ENCODE measurements around the gene TMEM213. TPM values are rescaled to one million over a fixed set of nuclear protein-coding genes. Genes with fewer than 3 reads are reported as not detected.

Gene TMEM213
- total RNA-seq, 2 donors from 2014 or later, result 0.18 TPM; not detected in 1

- ATAC-seq (peak; percentile 69 to 81), DNase-seq (ENCODE audit: low spot score in 2 of 2) (no peak)
- H3K36me3 Mint-ChIP-seq, result peaks cover 12 to 18% of the 10 kb centered on the region in 2 donors
- H3K9me3 Mint-ChIP-seq, result peaks cover 6 to 13% of the 10 kb centered on the region in 2 donors
- no peak overlapping the region for H3K27ac Mint-ChIP-seq
These were observed 55.7 kb downstream of the TMEM213 start for GRCh38 chr7:138853448-138853847.

DNA sequence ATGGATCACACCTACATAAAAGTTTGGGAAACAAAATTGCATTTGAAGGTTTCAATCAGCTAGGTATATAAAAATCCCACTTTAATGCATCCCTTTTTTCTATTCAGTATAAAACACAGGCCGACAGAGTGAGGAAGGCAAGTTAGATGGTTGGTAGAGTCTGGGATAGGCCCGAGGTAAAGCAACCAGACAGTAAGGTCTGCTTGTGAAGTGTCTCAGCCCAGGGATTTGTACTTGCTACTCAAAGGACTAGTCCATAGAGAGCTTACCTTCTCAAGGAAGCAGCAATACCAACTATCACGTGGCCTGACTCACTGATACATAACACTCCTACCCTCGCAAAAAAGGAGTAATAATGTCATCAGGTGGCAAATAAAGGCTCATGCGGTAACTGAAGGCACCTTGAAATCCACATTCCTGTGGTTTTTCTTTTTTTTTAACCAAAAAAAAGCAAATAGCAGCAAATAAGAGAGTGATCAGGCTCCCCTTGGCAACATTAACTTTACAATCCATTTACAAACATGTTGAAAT, 56.4 kb downstream of the TMEM213 start:
- ATAC-seq (no peak), DNase-seq (ENCODE audit: low spot score in 2 of 2) (no peak)
- H3K9me3 Mint-ChIP-seq, result peaks cover 6 to 13% of the 10 kb centered on the region in 2 donors
- H3K27ac Mint-ChIP-seq, result no peak overlapping the region
- H3K36me3 Mint-ChIP-seq, result peaks cover 14 to 19% of the 10 kb centered on the region in 2 donors

GRCh38 chr7:138857728-138858127, 59.9 kb downstream of the TMEM213 start:
- Mint-ChIP-seq H3K36me3 (peaks cover 14 to 19% of the 10 kb centered on the region in 2 donors), H3K9me3 (peaks cover 6 to 13% of the 10 kb centered on the region in 2 donors), H3K27ac (no peak overlapping the region)
- DNase-seq (ENCODE audit: low spot score in 2 of 2) (no peak), ATAC-seq (no peak)

GRCh38 chr7:138861051-138861450, 63.3 kb downstream of the TMEM213 start:
- no peak for DNase-seq (ENCODE audit: low spot score in 2 of 2)
- H3K27ac Mint-ChIP-seq, result no peak overlapping the region
- ATAC-seq, result no peak
- peaks cover 6 to 13% of the 10 kb centered on the region in 2 donors for H3K9me3 Mint-ChIP-seq
- H3K36me3 Mint-ChIP-seq, result peaks cover 14 to 19% of the 10 kb centered on the region in 2 donors

GRCh38 chr7:138863931-138864330, 66.1 kb downstream of the TMEM213 start:
- no peak for DNase-seq (ENCODE audit: low spot score in 2 of 2)
- no peaks in the 10 kb centered on the region for H3K36me3 Mint-ChIP-seq
- H3K27ac Mint-ChIP-seq, result peak overlapping the region in 1 of 2 donors; percentile 29
- no peak for ATAC-seq
- no peaks in the 10 kb centered on the region for H3K9me3 Mint-ChIP-seq

- ATAC-seq (peak; percentile 57 to 77), DNase-seq (ENCODE audit: low spot score in 2 of 2) (no peak)
- no peak overlapping the region for H3K27ac Mint-ChIP-seq
- no peaks in the 10 kb centered on the region for H3K9me3 Mint-ChIP-seq
- no peaks in the 10 kb centered on the region for H3K36me3 Mint-ChIP-seq
These were observed 66.9 kb downstream of the TMEM213 start for GRCh38 chr7:138864667-138865066.

DNA sequence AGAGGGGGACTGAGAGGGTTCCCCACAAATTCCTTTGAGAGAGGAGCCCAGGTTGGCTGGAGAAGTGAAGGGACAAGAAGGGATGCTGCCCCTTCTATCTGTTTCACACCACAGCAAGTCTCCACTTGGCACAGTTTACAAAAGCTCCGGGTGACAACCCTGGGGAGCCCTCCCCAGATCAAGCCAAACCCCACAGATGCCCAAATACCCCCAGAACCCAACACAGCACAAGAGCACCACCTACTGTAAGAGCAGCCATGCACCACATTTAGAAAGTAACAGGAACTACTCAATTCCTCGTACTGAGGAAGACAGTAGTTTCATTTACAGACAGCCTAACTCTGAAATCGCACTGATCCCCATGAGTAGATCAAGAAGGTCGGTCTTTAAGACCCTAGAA, 68.0 kb downstream of the TMEM213 start:
- peak; percentile 70 to 85 for ATAC-seq
- H3K9me3 Mint-ChIP-seq, result no peaks in the 10 kb centered on the region
- DNase-seq (ENCODE audit: low spot score in 2 of 2), result peak in 1 of 2 donors; percentile 56
- H3K36me3 Mint-ChIP-seq, result no peaks in the 10 kb centered on the region
- no peak overlapping the region for H3K27ac Mint-ChIP-seq

GRCh38 chr7:138866353-138866752, 68.6 kb downstream of the TMEM213 start:
- ATAC-seq (no peak), DNase-seq (ENCODE audit: low spot score in 2 of 2) (no peak)
- Mint-ChIP-seq H3K27ac (no peak overlapping the region), H3K9me3 (no peaks in the 10 kb centered on the region), H3K36me3 (no peaks in the 10 kb centered on the region)

- ATAC-seq, result no peak
- Mint-ChIP-seq H3K27ac (no peak overlapping the region), H3K9me3 (no peaks in the 10 kb centered on the region), H3K36me3 (no peaks in the 10 kb centered on the region)
- DNase-seq (ENCODE audit: low spot score in 2 of 2), result no peak
These were observed 70.0 kb downstream of the TMEM213 start for GRCh38 chr7:138867744-138868143.

DNA sequence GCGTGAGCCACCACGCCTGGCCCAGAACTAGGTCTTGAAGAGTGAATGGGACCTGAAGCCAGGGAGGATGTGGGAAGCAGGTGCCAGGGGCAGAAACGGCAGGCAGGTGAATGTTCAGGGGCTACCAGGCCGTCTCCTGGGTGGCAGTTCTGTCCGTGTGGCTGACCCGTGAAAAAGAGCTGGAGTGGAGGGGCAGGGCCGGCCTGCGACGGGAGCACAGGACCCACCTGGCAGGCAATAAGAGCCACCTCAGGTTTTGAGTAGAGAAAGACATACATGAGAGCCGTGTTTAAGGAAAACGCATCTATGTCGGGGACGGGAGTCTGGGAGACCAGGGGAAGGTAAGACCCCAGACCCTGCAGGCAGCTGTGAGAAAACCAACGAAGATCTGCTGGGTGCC, 70.9 kb downstream of the TMEM213 start:
- no peaks in the 10 kb centered on the region for H3K36me3 Mint-ChIP-seq
- peak overlapping the region in 1 of 2 donors; percentile 65 for H3K27ac Mint-ChIP-seq
- ATAC-seq (no peak), DNase-seq (ENCODE audit: low spot score in 2 of 2) (no peak)
- no peaks in the 10 kb centered on the region for H3K9me3 Mint-ChIP-seq

- no peak for ATAC-seq
- no peaks in the 10 kb centered on the region for H3K9me3 Mint-ChIP-seq
- H3K36me3 Mint-ChIP-seq, result no peaks in the 10 kb centered on the region
- DNase-seq (ENCODE audit: low spot score in 2 of 2), result no peak
- H3K27ac Mint-ChIP-seq, result no peak overlapping the region
These were observed 71.6 kb downstream of the TMEM213 start for GRCh38 chr7:138869353-138869752.

GRCh38 chr7:138871065-138871813, 73.4 kb downstream of the TMEM213 start:
- H3K9me3 Mint-ChIP-seq, result no peaks in the 10 kb centered on the region
- no peak for ATAC-seq

DNA sequence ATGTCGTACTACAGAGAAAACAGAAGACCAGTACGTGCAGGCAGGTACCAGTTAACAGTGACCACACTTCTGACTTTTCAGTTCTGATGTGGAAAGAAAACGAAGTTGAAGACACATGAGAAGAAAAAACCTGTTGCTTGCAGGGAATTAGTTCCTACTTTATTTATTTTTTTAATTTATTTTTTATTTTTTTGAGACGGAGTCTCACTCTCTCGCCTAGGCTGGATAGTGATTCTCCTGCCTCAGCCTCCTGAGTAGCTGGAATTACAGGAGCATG, 74.0 kb downstream of the TMEM213 start:
- ATAC-seq, result no peak
- no peak overlapping the region for H3K27ac Mint-ChIP-seq
- DNase-seq (ENCODE audit: low spot score in 2 of 2), result no peak
- no peaks in the 10 kb centered on the region for H3K36me3 Mint-ChIP-seq
- no peaks in the 10 kb centered on the region for H3K9me3 Mint-ChIP-seq

More at GRCh38 chr7:138871065-138871813, 73.4 kb downstream of the TMEM213 start:
- Mint-ChIP-seq H3K27ac (no peak overlapping the region), H3K36me3 (no peaks in the 10 kb centered on the region)
- DNase-seq (ENCODE audit: low spot score in 2 of 2), result no peak

- H3K27ac Mint-ChIP-seq, result no peak overlapping the region
- H3K36me3 Mint-ChIP-seq, result no peaks in the 10 kb centered on the region
- no peaks in the 10 kb centered on the region for H3K9me3 Mint-ChIP-seq
- DNase-seq (ENCODE audit: low spot score in 2 of 2) (no peak), ATAC-seq (no peak)
These were observed 74.8 kb downstream of the TMEM213 start for GRCh38 chr7:138872576-138872975.

DNA sequence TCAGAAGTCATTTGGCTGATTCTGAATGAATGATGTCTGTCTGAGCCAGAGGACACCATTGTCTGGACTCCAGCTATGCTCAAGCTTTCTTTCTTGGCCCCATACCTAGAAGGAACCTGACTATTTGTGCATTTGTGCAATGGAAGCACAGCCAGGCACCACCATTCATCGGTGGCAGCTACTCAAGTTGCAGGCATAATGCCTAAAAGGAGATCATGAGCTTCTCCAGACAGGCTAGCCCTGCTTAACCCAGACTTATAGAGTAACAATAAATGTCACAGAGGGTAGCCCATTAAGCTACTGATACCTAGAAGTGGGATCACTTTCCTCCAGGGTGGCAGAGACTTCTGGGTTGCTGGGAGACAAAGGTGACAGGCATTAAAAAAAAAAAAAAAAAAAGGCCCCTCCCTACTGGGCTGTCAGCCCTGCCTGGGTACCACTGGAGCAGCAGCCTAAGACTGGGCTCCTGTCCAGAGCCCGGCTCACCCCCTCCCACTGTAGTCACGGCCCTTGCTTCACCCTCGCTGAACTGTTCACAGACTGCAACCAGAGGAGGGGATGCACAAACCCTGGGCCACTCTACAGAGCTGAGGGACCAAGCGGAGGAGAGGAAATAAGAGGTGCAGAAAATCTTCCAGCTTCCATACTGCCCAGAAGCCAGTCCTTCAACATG, 75.6 kb downstream of the TMEM213 start:
- DNase-seq (ENCODE audit: low spot score in 2 of 2), result no peak
- no peaks in the 10 kb centered on the region for H3K36me3 Mint-ChIP-seq
- no peak for ATAC-seq
- no peak overlapping the region for H3K27ac Mint-ChIP-seq
- no peaks in the 10 kb centered on the region for H3K9me3 Mint-ChIP-seq

DNA sequence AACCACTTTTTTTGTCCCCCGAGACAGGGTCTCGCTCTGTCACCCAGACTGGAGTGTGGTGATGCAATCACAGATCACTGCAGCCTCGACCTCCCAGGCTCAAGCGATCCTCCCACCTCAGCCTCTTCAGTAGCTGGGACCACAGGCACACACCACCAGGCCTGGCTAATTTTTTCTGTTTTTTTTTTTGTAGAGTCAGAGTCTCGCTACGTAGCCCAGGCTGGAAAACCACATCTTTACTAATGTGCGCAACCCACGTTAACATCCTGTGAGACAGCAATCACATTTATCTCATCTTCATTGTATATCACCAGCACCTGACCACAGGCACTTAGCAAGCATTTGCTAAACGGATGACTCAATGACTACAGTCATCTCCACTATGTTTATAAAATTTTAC, 78.0 kb downstream of the TMEM213 start:
- H3K27ac Mint-ChIP-seq, result no peak overlapping the region
- peak; percentile 99 for ATAC-seq
- H3K9me3 Mint-ChIP-seq, result no peaks in the 10 kb centered on the region
- H3K36me3 Mint-ChIP-seq, result no peaks in the 10 kb centered on the region
- DNase-seq (ENCODE audit: low spot score in 2 of 2), result peak; percentile 55 to 66

DNA sequence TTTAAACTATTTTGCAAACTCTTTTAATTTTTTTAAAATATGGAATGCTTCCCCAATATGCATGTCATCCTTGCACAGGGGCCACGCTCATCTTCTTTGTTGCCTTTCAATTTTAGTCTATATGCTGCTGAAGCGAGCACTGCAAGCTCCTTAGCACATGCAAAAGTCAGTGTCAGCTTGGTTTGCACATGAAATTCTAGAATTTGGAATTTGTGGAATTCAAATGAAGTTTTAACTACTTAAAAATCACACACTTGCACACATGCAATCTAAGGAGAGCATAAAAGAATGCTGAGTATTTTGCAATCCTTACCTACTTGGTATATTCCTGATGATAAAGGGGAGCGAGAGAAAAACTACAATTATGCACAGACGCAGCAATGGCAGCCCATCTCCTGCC, 78.5 kb downstream of the TMEM213 start:
- ATAC-seq (no peak), DNase-seq (ENCODE audit: low spot score in 2 of 2) (no peak)
- no peak overlapping the region for H3K27ac Mint-ChIP-seq
- H3K9me3 Mint-ChIP-seq, result no peaks in the 10 kb centered on the region
- H3K36me3 Mint-ChIP-seq, result no peaks in the 10 kb centered on the region

GRCh38 chr7:138878051-138878450, 80.3 kb downstream of the TMEM213 start:
- Mint-ChIP-seq H3K9me3 (peaks cover 0 to 4% of the 10 kb centered on the region in 2 donors), H3K36me3 (peaks cover 0 to 6% of the 10 kb centered on the region in 2 donors), H3K27ac (no peak overlapping the region)
- DNase-seq (ENCODE audit: low spot score in 2 of 2) (no peak), ATAC-seq (no peak)
